ENCODE data around the gene MUC6. TPM values are rescaled to one million over a fixed set of nuclear protein-coding genes. Genes with fewer than 3 reads are reported as not detected.

The MUC6 gene
- total and polyA plus RNA-seq, 8 donors: 25.5 to 239 (median 94.3) TPM

DNA sequence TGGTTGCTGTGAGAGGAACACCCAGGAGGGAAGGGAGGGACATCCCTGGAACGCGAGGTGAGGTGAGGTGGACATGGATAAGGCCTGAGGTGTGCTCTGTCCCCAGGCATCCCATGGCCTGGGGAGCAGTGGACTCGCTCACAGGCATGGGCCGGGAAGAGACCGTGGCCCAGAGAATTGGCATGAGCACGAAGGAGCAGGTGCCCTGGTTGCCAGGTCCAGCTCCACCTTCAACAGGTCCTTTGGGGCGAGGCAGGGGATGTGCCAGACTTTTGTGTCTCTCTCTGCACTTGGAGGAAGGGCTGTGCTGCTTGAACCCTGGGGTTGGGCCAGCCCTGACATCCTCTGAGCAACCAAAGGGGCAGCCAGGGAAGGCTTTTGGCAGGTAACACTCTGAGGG, 21.5 kb downstream of the MUC6 start:
- no peak for ATAC-seq

DNA sequence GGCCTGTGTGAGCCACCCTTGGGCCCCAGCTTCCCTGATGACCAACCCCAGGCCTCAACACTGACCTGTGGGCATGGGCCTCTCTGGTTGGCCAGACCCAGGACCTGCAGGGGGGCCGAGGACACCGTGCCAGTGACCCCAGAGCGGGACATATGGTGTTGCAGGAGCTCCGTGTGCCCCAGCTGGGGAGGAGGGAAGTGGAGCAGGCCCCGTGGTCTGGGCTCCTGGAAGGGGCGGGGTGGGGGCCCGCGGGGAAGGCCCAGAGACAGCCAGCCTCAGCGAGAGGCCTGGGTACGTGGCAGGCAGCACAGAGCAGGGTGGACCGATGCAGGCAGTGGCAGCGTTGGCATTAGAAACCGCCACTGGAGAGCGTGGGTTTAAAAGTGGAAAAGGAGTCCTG, 22.2 kb downstream of the MUC6 start:
- DNase-seq (peak in 1 of 6 donors; percentile 70), FAIRE-seq (no peak), ATAC-seq (no peak)
- 96 to 98% methylated on average over 14 of the region's 14 CpGs for WGBS, 2 donors
- intact Hi-C loops (cut with DNase I): no loop called here
- H3K27ac ChIP-seq: no peak overlapping the region
- TF ChIP-seq, protein P1, sequence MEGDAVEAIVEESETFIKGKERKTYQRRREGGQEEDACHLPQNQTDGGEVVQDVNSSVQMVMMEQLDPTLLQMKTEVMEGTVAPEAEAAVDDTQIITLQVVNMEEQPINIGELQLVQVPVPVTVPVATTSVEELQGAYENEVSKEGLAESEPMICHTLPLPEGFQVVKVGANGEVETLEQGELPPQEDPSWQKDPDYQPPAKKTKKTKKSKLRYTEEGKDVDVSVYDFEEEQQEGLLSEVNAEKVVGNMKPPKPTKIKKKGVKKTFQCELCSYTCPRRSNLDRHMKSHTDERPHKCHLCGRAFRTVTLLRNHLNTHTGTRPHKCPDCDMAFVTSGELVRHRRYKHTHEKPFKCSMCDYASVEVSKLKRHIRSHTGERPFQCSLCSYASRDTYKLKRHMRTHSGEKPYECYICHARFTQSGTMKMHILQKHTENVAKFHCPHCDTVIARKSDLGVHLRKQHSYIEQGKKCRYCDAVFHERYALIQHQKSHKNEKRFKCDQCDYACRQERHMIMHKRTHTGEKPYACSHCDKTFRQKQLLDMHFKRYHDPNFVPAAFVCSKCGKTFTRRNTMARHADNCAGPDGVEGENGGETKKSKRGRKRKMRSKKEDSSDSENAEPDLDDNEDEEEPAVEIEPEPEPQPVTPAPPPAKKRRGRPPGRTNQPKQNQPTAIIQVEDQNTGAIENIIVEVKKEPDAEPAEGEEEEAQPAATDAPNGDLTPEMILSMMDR (IDR thresholded peaks at IDR 0.05): no peak
- no peak overlapping the region for H3K4me3 ChIP-seq
- no peaks in the 10 kb centered on the region for H3K9me3 ChIP-seq
- H3K4me1 ChIP-seq: peaks cover 17 to 18% (median 18%) of the 10 kb centered on the region in 3 donors
- H3K27me3 ChIP-seq: no peaks in the 10 kb centered on the region
- peaks cover 3 to 16% (median 4%) of the 10 kb centered on the region in 3 donors for H3K36me3 ChIP-seq

More for the DNA sequence above, 21.5 kb downstream of the MUC6 start:
- DNase-seq (peak in 1 of 6 donors; percentile 60), FAIRE-seq (no peak)
- H3K27ac ChIP-seq: no peak overlapping the region
- TF ChIP-seq, protein P1 (IDR thresholded peaks at IDR 0.05): no peak
- H3K27me3 ChIP-seq: no peaks in the 10 kb centered on the region
- no peaks in the 10 kb centered on the region for H3K9me3 ChIP-seq
- no peak overlapping the region for H3K4me3 ChIP-seq
- WGBS, 2 donors: 87 to 88% methylated on average over 7 of the region's 7 CpGs
- peaks cover 2 to 10% (median 2%) of the 10 kb centered on the region in 3 donors for H3K36me3 ChIP-seq
- peaks cover 17 to 18% (median 18%) of the 10 kb centered on the region in 3 donors for H3K4me1 ChIP-seq
- intact Hi-C loops (cut with DNase I): no loop called here

DNA sequence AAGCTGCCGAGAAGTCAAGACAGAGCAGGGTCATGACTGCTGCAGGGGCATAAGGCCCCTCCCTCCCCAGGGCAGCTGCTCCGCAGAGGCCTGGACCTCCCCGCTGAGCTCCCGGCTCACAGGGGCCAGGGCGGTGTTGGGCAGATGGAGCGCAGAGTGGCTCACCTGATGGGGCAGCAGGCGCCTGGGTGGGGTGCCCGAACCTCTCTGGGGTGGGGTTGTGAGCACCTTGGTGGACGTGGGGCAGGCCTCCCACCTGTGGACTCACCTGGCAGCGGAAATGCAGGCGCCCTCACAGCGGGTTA, 22.9 kb downstream of the MUC6 start:
- ATAC-seq (no peak), FAIRE-seq (no peak)

DNA sequence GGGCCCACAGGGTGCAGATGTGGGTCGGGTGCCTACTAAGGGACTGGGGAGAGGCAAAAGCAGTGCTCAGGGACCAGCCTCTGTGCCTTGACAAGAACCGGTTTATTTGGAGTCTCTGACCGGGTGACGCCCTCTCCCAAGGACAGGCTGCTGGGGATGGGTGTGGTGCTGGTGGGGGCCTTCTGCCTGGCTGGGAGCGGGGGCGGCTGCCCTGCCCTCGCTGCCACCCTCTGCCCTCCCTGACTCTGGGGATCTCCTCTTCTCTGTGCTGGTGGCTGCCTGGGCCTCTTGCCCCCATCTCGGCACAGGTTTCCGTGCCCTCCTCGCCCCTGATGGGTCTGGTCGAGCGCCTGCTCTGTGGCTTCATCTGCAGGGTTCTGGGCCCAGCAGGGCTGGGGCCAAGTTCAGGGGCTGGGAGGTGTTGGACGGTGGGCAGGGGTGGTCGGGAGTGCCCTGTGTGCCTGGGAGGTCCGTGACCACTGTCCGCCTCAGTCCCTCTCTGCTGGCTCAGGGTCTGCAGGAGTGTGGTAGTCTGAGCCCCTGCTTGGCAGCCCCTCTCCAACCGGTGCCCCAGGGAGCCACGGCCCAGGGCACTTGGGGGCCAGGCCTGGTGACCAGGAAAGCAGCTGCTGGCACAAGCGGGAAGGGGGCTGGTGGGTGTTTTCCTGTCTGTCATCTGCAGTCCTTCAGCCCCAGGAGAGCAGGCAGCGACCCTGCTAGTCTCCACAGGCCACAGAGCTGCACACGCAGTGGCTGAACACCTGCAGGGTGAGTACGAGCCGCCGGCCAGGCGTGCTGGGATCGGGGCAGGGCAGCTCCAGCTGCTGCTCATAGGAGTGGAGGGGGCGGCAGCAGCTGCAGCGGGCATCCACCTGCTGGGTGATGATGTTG, 23.5 kb downstream of the MUC6 start:
- WGBS, 2 donors: 80 to 88% methylated on average over 27 to 28 of the region's 28 CpGs
- no peak overlapping the region for H3K4me3 ChIP-seq
- H3K9me3 ChIP-seq: no peaks in the 10 kb centered on the region
- H3K27me3 ChIP-seq: no peaks in the 10 kb centered on the region
- peak in 1 of 6 donors; percentile 78 for DNase-seq
- TF ChIP-seq, protein P1 (IDR thresholded peaks at IDR 0.05): no peak
- intact Hi-C loops (cut with DNase I): no loop called here
- H3K36me3 ChIP-seq: peaks cover 3 to 20% (median 4%) of the 10 kb centered on the region in 3 donors
- FAIRE-seq: no peak
- ATAC-seq: no peak
- peaks cover 17 to 18% (median 18%) of the 10 kb centered on the region in 3 donors for H3K4me1 ChIP-seq
- no peak overlapping the region for H3K27ac ChIP-seq

More for the DNA sequence above, 22.9 kb downstream of the MUC6 start:
- intact Hi-C loops (cut with DNase I): no loop called here
- TF ChIP-seq, protein P1 (IDR thresholded peaks at IDR 0.05): no peak
- H3K27ac ChIP-seq: no peak overlapping the region
- no peaks in the 10 kb centered on the region for H3K27me3 ChIP-seq
- peak in 1 of 6 donors; percentile 82 for DNase-seq
- peaks cover 3 to 16% (median 4%) of the 10 kb centered on the region in 3 donors for H3K36me3 ChIP-seq
- H3K9me3 ChIP-seq: no peaks in the 10 kb centered on the region
- 91 to 96% methylated on average over 12 of the region's 12 CpGs for WGBS, 2 donors
- no peak overlapping the region for H3K4me3 ChIP-seq
- peaks cover 17 to 18% (median 18%) of the 10 kb centered on the region in 3 donors for H3K4me1 ChIP-seq

DNA sequence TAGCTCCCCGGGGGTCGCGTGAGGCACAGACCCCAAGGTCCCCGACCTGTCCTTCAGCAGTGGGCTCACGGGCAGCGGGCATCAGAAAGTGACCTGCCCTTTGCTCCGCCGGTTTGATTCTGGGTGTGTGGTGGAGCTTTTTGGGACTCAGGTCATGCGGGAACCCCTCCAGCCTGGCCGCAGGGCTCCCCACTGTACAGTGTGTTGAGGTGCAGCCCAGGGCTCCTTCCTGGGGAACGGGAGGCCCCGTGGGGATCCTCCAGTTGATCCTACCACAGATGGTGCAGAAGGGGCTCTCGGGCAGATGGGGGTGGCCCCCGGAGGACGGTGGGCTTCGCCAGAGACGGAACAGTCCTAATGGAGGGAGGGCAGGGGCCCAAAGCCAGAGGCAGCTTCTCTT, 24.2 kb downstream of the MUC6 start:
- WGBS, 2 donors: 89 to 90% methylated on average over 15 to 17 of the region's 17 CpGs
- no peak overlapping the region for H3K4me3 ChIP-seq
- DNase-seq (no peak), FAIRE-seq (no peak), ATAC-seq (no peak)
- peaks cover 17 to 20% (median 18%) of the 10 kb centered on the region in 3 donors for H3K4me1 ChIP-seq
- no peaks in the 10 kb centered on the region for H3K27me3 ChIP-seq
- H3K36me3 ChIP-seq: peaks cover 3 to 20% (median 4%) of the 10 kb centered on the region in 3 donors
- intact Hi-C loops (cut with DNase I): no loop called here
- no peaks in the 10 kb centered on the region for H3K9me3 ChIP-seq
- H3K27ac ChIP-seq: peak overlapping the region in 2 of 4 donors; percentile 59 to 79
- TF ChIP-seq, protein P1 (IDR thresholded peaks at IDR 0.05): no peak
